SK-N-SH (cell line): ENCODE measurements around the gene HSFX2. TPM values are rescaled to one million over a fixed set of nuclear protein-coding genes. Genes with fewer than 3 reads are reported as not detected.

ENCODE experiments used
- CTCF ChIA-PET: fragments of 300-600, 350-600 bp; formaldehyde crosslinking; extraction: SDS; loops from one replicate; lab custom pipeline; 2021; lab: Yijun Ruan, JAX
- POLR2A ChIA-PET: fragments of 350-600 bp; sonication (Branson Sonifier 250); formaldehyde crosslinking; extraction: SDS; loops from one replicate; lab custom pipeline; 2020; ENCODE audit warnings: antibody characterized with exemption, inconsistent platforms; lab: Yijun Ruan, JAX
- DNase-seq: peaks from one replicate; pipeline ENCODE4 v3.0.0; 2012
- H2AFZ ChIP-seq: fragments of 200-600 bp; sonication (generic); 2 replicates; pipeline ENCODE4 v1.8.1; 2016; ENCODE audit warnings: antibody characterized with exemption, mild to moderate bottlenecking, low read depth
- H3F3A ChIP-seq: fragments of 200-600 bp; sonication (generic); replicated peaks from 2 replicates; pipeline ENCODE3; 2016; ENCODE audit warnings: antibody characterized with exemption, mild to moderate bottlenecking; ENCODE audit not compliant: insufficient read depth
- H3K27ac ChIP-seq, 2 experiments: fragments of 200-500 bp in 1 of 2; fragments of 200-600 bp in 1 of 2; sonication (Bioruptor generic) in 1 of 2; sonication (generic), shearing (Covaris generic) in 1 of 2; 2 replicates each; pipeline versions ENCODE4 v1.5.1 to v1.6.1; 2014 to 2016; ENCODE audit warnings: low read depth in 2 of 2, inconsistent platforms in 1 of 2, low read length in 1 of 2, mild to moderate bottlenecking in 1 of 2, mixed read lengths in 1 of 2
- H3K27me3 ChIP-seq: fragments of 200-600 bp; sonication (generic), shearing (Covaris generic); 2 replicates; pipeline ENCODE4 v1.6.1; 2016; ENCODE audit warnings: mixed run types; ENCODE audit not compliant: insufficient read depth
- H3K36me3 ChIP-seq, 2 experiments: fragments of 200-500 bp in 1 of 2; fragments of 200-600 bp in 1 of 2; sonication (Bioruptor generic) in 1 of 2; sonication (generic) in 1 of 2; replicated peaks in 1 of 2; 2 replicates each; pipeline versions ENCODE3 to v1.5.1; 2014 to 2016; ENCODE audit warnings: low read length in 1 of 2, mild to moderate bottlenecking in 1 of 2; ENCODE audit not compliant: insufficient read depth in 2 of 2, control insufficient read depth in 1 of 2
- H3K4me1 ChIP-seq, 2 experiments: fragments of 200-500 bp in 1 of 2; fragments of 200-600 bp in 1 of 2; sonication (Bioruptor generic) in 1 of 2; sonication (generic), shearing (Covaris generic) in 1 of 2; 2 replicates each; pipeline versions ENCODE4 v1.5.1 to v1.6.1; 2014 to 2016; ENCODE audit warnings: low read depth in 1 of 2, low read length in 1 of 2, mixed run types in 1 of 2; ENCODE audit not compliant: insufficient read depth in 2 of 2, control insufficient read depth in 1 of 2
- H3K4me2 ChIP-seq: fragments of 200-600 bp; sonication (generic), shearing (Covaris generic); 2 replicates; pipeline ENCODE4 v1.6.1; 2017; ENCODE audit warnings: mixed run types
- H3K4me3 ChIP-seq, 2 experiments: fragments of 200-500 bp in 1 of 2; fragments of 200-600 bp in 1 of 2; sonication (Bioruptor generic) in 1 of 2; sonication (generic), shearing (Covaris generic) in 1 of 2; 2 replicates each; pipeline versions ENCODE4 v1.5.1 to v1.8.1; 2014 to 2016; ENCODE audit warnings: low read depth in 2 of 2, inconsistent platforms in 1 of 2, low read length in 1 of 2, mild to moderate bottlenecking in 1 of 2, mixed read lengths in 1 of 2, moderate library complexity in 1 of 2
- H3K79me2 ChIP-seq: fragments of 200-600 bp; sonication (generic); 2 replicates; pipeline ENCODE4 v1.8.1; 2017; ENCODE audit warnings: mild to moderate bottlenecking; ENCODE audit not compliant: insufficient read depth
- H3K9ac ChIP-seq: fragments of 200-600 bp; sonication (generic); 2 replicates; pipeline ENCODE4 v1.6.1; 2017; ENCODE audit warnings: mixed run types
- H3K9me2 ChIP-seq: fragments of 200-600 bp; sonication (generic); 2 replicates; pipeline ENCODE4 v1.6.1; 2017; ENCODE audit warnings: mixed run types
- H3K9me3 ChIP-seq: fragments of 200-600 bp; sonication (generic); 2 replicates; pipeline ENCODE4 v1.6.1; 2017; ENCODE audit warnings: mixed run types, mild to moderate bottlenecking, moderate library complexity
- H4K20me1 ChIP-seq: fragments of 200-600 bp; sonication (generic); 2 replicates; pipeline ENCODE4 v1.6.1; 2017; ENCODE audit warnings: mild to moderate bottlenecking, mixed run types; ENCODE audit not compliant: insufficient read depth
- CTCF ChIP-seq: fragments of 200-600 bp; sonication (generic); IDR thresholded peaks from 2 replicates; pipeline ENCODE4 v1.6.1; 2017; ENCODE audit warnings: antibody characterized with exemption, mild to moderate bottlenecking, moderate library complexity
- EP300 ChIP-seq, 2 experiments: IDR thresholded peaks; 2 replicates each; pipeline versions ENCODE4 v1.4.0 to v1.6.1; 2012; ENCODE audit warnings: borderline replicate concordance in 1 of 2, low read depth in 1 of 2, low read length in 1 of 2
- EZH2phosphoT487 ChIP-seq: fragments of 200-600 bp; sonication (generic); IDR thresholded peaks from 2 replicates; pipeline ENCODE4 v1.6.1; 2017; ENCODE audit warnings: low read depth, mixed run types, mild to moderate bottlenecking, antibody characterized with exemption, moderate library complexity, borderline replicate concordance
- FOXJ3 ChIP-seq: sonication (generic); formaldehyde crosslinking; IDR thresholded peaks from 2 replicates; pipeline ENCODE4 v1.5.1; 2020; ENCODE audit warnings: mild to moderate bottlenecking, missing genetic modification reagents
- FOXM1 ChIP-seq: IDR thresholded peaks from 2 replicates; pipeline ENCODE4 v1.4.0; 2012; ENCODE audit warnings: low read depth, mild to moderate bottlenecking
- GATA2 ChIP-seq: sonication (generic); formaldehyde crosslinking; IDR thresholded peaks from 2 replicates; pipeline ENCODE4 v1.5.0; 2020; ENCODE audit warnings: mild to moderate bottlenecking, missing genetic modification reagents
- IRF3 ChIP-seq: fragments of 150-350 bp; IDR thresholded peaks from 2 replicates; pipeline ENCODE4 v1.6.1; 2016; ENCODE audit warnings: mild to moderate bottlenecking, low read depth, low read length
- MAX ChIP-seq: IDR thresholded peaks from 2 replicates; pipeline ENCODE4 v1.4.0; 2012; ENCODE audit warnings: low read depth
- MEF2A ChIP-seq: IDR thresholded peaks from 2 replicates; pipeline ENCODE4 v1.4.0; 2012; ENCODE audit warnings: low read depth, borderline replicate concordance
- MXI1 ChIP-seq: IDR thresholded peaks from 2 replicates; pipeline ENCODE4 v1.6.1; 2012; ENCODE audit warnings: mild to moderate bottlenecking, low read depth, low read length, improper control_type of control experiment
- NFIC ChIP-seq: IDR thresholded peaks from 2 replicates; pipeline ENCODE4 v1.4.0; 2012; ENCODE audit warnings: borderline replicate concordance
- NRF1 ChIP-seq: IDR thresholded peaks from 2 replicates; pipeline ENCODE4 v1.6.1; 2012; ENCODE audit warnings: low read depth, mild to moderate bottlenecking, low read length
- RAD21 ChIP-seq: IDR thresholded peaks from 2 replicates; pipeline ENCODE4 v1.6.1; 2012; ENCODE audit warnings: mild to moderate bottlenecking, low read length
- RCOR1 ChIP-seq: fragments of 150-350 bp; IDR thresholded peaks from 2 replicates; pipeline ENCODE4 v1.6.1; 2017; ENCODE audit warnings: antibody characterized with exemption, low read length
- TEAD4 ChIP-seq: IDR thresholded peaks from 2 replicates; pipeline ENCODE4 v1.4.0; 2012; ENCODE audit warnings: mild to moderate bottlenecking, borderline replicate concordance; ENCODE audit not compliant: insufficient read depth
- USF2 ChIP-seq: fragments of 150-350 bp; IDR thresholded peaks from 2 replicates; pipeline ENCODE4 v1.6.1; 2017; ENCODE audit warnings: antibody characterized with exemption, low read length, low read depth, borderline replicate concordance
- YY1 ChIP-seq: IDR thresholded peaks from 2 replicates; pipeline ENCODE4 v1.4.0; 2012; ENCODE audit warnings: low read depth, mild to moderate bottlenecking
- ZBTB33 ChIP-seq: IDR thresholded peaks from 2 replicates; pipeline ENCODE4 v1.4.0; 2012; ENCODE audit warnings: low read depth, borderline replicate concordance
- WGBS: methylation state at CpG from one replicate; pipeline ENCODE4 v1.1.6; 2017; ENCODE audit warnings: low lambda C conversion rate; 5-methylcytosine and 5-hydroxymethylcytosine counted together
- polyA plus RNA-seq, 3 experiments: library from polyadenylated mRNA; depleted of rRNA; stranded (reverse); fragments of >200 nt; gene quantifications; 2 replicates each; pipeline ENCODE4 v1.2.3, GENCODE V29; 2012

The HSFX2 gene
- polyA plus RNA-seq, 1 of the 3 experiments (the other 2 are of a cell fraction), result 0.07 TPM

GRCh38 chrX:149568701-149569296 is 26.3 kb downstream of the HSFX2 start:
- CTCF ChIA-PET, result no interaction called here

GRCh38 chrX:149567621-149568417 is 27.3 kb downstream of the HSFX2 start:
- POLR2A ChIA-PET, result no interaction called here
- no peaks in the 10 kb centered on the region for H3K9me2 ChIP-seq
- H2AFZ ChIP-seq, result no peak overlapping the region
- no peak overlapping the region for H3K9ac ChIP-seq
- H3K4me3 ChIP-seq, result no peak overlapping the region
- DNase-seq, result no peak
- CTCF ChIA-PET, result no interaction called here
- no peaks in the 10 kb centered on the region for H3K9me3 ChIP-seq
- no peaks in the 10 kb centered on the region for H3F3A ChIP-seq
- H3K4me1 ChIP-seq, result no peaks in the 10 kb centered on the region
- no peak overlapping the region for H3K27ac ChIP-seq
- no peaks in the 10 kb centered on the region for H3K79me2 ChIP-seq
- H3K27me3 ChIP-seq, result peaks cover 8% of the 10 kb centered on the region; the same call in 1 of the 2 replicates
- 23% methylated on average over 7 of the region's 7 CpGs for WGBS
- H3K4me2 ChIP-seq, result no peak overlapping the region
- no peaks in the 10 kb centered on the region for H4K20me1 ChIP-seq
- no peaks in the 10 kb centered on the region for H3K36me3 ChIP-seq
- TF ChIP-seq IRF3 (no peak), CTCF (no peak), FOXJ3 (CRISPR knock-in tag) (no peak), RAD21 (no peak), MAX (no peak), YY1 (no peak), USF2 (no peak), NRF1 (no peak), EZH2phosphoT487 (no peak), MXI1 (no peak), NFIC (no peak), TEAD4 (no peak)

More at GRCh38 chrX:149568701-149569296, 26.3 kb downstream of the HSFX2 start:
- H3K9me2 ChIP-seq, result no peaks in the 10 kb centered on the region
- H4K20me1 ChIP-seq, result no peaks in the 10 kb centered on the region
- no peaks in the 10 kb centered on the region for H3K36me3 ChIP-seq
- no peak for DNase-seq
- POLR2A ChIA-PET, result no interaction called here
- no peak overlapping the region for H3K4me2 ChIP-seq
- H3K9me3 ChIP-seq, result no peaks in the 10 kb centered on the region
- H3K27ac ChIP-seq, result no peak overlapping the region
- H3K79me2 ChIP-seq, result no peaks in the 10 kb centered on the region
- no peak overlapping the region for H3K9ac ChIP-seq
- H3F3A ChIP-seq, result no peaks in the 10 kb centered on the region
- no peaks in the 10 kb centered on the region for H3K4me1 ChIP-seq
- WGBS, result 28% methylated on average over 5 of the region's 5 CpGs
- H2AFZ ChIP-seq, result no peak overlapping the region
- no peak for TF ChIP-seq ZBTB33
- no peak for TF ChIP-seq GATA2 (CRISPR knock-in tag)
- no peak for TF ChIP-seq NFIC
- TF ChIP-seq RCOR1, result no peak
- no peak for TF ChIP-seq MEF2A
- TF ChIP-seq MXI1, result no peak
- TF ChIP-seq EP300 (IDR thresholded peaks at IDR 0.05; ENCODE audit: borderline replicate concordance in 1 of 2, low read depth in 1 of 2, low read length in 1 of 2), result no peak
- TF ChIP-seq FOXM1, result no peak
- no peak overlapping the region for H3K4me3 ChIP-seq
- H3K27me3 ChIP-seq, result peaks cover 8% of the 10 kb centered on the region; the same call in 1 of the 2 replicates
